HepG2 (cell line): ENCODE results near the gene HEMK1. TPM values are rescaled to one million over a fixed set of nuclear protein-coding genes. Genes with fewer than 3 reads are reported as not detected.

ENCODE experiments used
- ATAC-seq: fragments of 200-7000 bp; cut with Tn5 transposase; 3 replicates; pipeline ENCODE4 v1.9.1; 2020; ENCODE audit warnings: mild to moderate bottlenecking, moderate library complexity
- BruUV-seq: library from RNA; stranded (reverse); fragments of 400-500 nt; replicated peaks from 2 replicates; lab custom pipeline; 2021; lab: Mats Ljungman, UMichigan
- CTCF ChIA-PET: fragments of 300-600 bp; formaldehyde crosslinking; extraction: SDS; loops from one replicate; lab custom pipeline; 2021; ENCODE audit warnings: low total read pairs, inconsistent platforms, low intra/inter-chr PET ratio; lab: Yijun Ruan, JAX
- POLR2A ChIA-PET: fragments of 350-600 bp; sonication (Branson Sonifier 250); formaldehyde crosslinking; loops from one replicate; lab custom pipeline; 2020; ENCODE audit warnings: antibody characterized with exemption, inconsistent platforms; lab: Yijun Ruan, JAX
- DNase-seq: peaks from one replicate; pipeline ENCODE4 v3.0.0-alpha.2; 2015; ENCODE audit warnings: low spot score
- FAIRE-seq: peaks from 3 replicates; lab custom pipeline; 2011; peaks lifted over from hg19 to GRCh38; lab: Jason Lieb, UNC
- H2AFZ ChIP-seq: one replicate; pipeline ENCODE4 v1.6.1; 2011; ENCODE audit warnings: low read length, inconsistent platforms
- H3K27ac ChIP-seq: fragments of 300-600 bp; 3 replicates; pipeline ENCODE4 v1.8.0; 2011; ENCODE audit warnings: mixed run types, mild to moderate bottlenecking, mixed read lengths, low read length, inconsistent platforms; ENCODE audit not compliant: insufficient read depth; ENCODE audit errors: extremely low read length
- H3K27me3 ChIP-seq, 2 experiments: fragments of 200-600 bp in 1 of 2; 2 replicates in 1 of 2; 3 replicates in 1 of 2; pipeline versions ENCODE4 v1.6.0 to v1.8.0; 2011; ENCODE audit warnings: low read length in 2 of 2, mild to moderate bottlenecking in 2 of 2, moderate library complexity in 2 of 2, inconsistent platforms in 1 of 2; ENCODE audit not compliant: insufficient read depth in 2 of 2, control insufficient read depth in 1 of 2
- H3K36me3 ChIP-seq, 2 experiments: fragments of 200-600 bp in 1 of 2; replicated peaks in 1 of 2; 2 replicates in 1 of 2; 3 replicates in 1 of 2; pipeline versions ENCODE4 v1.5.1 to v1.8.0; 2011; ENCODE audit warnings: low read length in 2 of 2, inconsistent platforms in 1 of 2; ENCODE audit not compliant: insufficient read depth in 2 of 2, control insufficient read depth in 1 of 2
- H3K4me1 ChIP-seq: 2 replicates; pipeline ENCODE4 v1.5.1; 2012; ENCODE audit warnings: low read length, inconsistent platforms; ENCODE audit not compliant: insufficient read depth
- H3K4me2 ChIP-seq: 2 replicates; pipeline ENCODE4 v1.6.0; 2011; ENCODE audit warnings: low read depth, low read length, inconsistent platforms
- H3K4me3 ChIP-seq, 3 experiments: fragments of 200-600 bp in 1 of 3; sonication (generic), shearing (Covaris generic) in 1 of 3; replicated peaks in 1 of 3; 2 replicates each; pipeline ENCODE4 v1.5.1; 2011 to 2016; ENCODE audit warnings: low read length in 3 of 3, inconsistent platforms in 2 of 3, low read depth in 2 of 3, mild to moderate bottlenecking in 2 of 3, control low read depth in 1 of 3, mixed read lengths in 1 of 3; ENCODE audit not compliant: insufficient read depth in 1 of 3
- H3K79me2 ChIP-seq: one replicate; pipeline ENCODE4 v1.6.1; 2011; ENCODE audit warnings: low read length, inconsistent platforms; ENCODE audit not compliant: insufficient read depth
- H3K9ac ChIP-seq: 2 replicates; pipeline ENCODE4 v1.6.0; 2011; ENCODE audit warnings: mild to moderate bottlenecking, low read depth, low read length, inconsistent platforms; ENCODE audit not compliant: insufficient read depth
- H3K9me3 ChIP-seq: 2 replicates; pipeline ENCODE4 v1.5.1; 2012; ENCODE audit warnings: mild to moderate bottlenecking, low read length
- H4K20me1 ChIP-seq: 2 replicates; pipeline ENCODE4 v1.6.0; 2011; ENCODE audit warnings: inconsistent platforms, mild to moderate bottlenecking, low read length, moderate library complexity; ENCODE audit not compliant: insufficient read depth
- ARNT2 ChIP-seq: sonication (generic); formaldehyde crosslinking; IDR thresholded peaks from 2 replicates; pipeline ENCODE4 v1.8.0; 2022; ENCODE audit warnings: mild to moderate bottlenecking, low read depth, missing genetic modification reagents, moderate library complexity
- KLF12 ChIP-seq: sonication (generic); formaldehyde crosslinking; IDR thresholded peaks from 2 replicates; pipeline ENCODE4 v1.4.0; 2020; ENCODE audit warnings: missing genetic modification reagents, borderline replicate concordance
- MED1 ChIP-seq: sonication (generic); formaldehyde crosslinking; IDR thresholded peaks from 2 replicates; pipeline ENCODE4 v1.4.0; 2020; ENCODE audit warnings: missing genetic modification reagents
- NFYB ChIP-seq: sonication (generic); formaldehyde crosslinking; IDR thresholded peaks from 2 replicates; pipeline ENCODE4 v1.4.0; 2020; ENCODE audit warnings: missing genetic modification reagents
- ZKSCAN1 ChIP-seq: fragments of 150-350 bp; IDR thresholded peaks from 2 replicates; pipeline ENCODE4 v1.6.1; 2014; ENCODE audit warnings: low read length
- ZMYM3 ChIP-seq: sonication (generic); formaldehyde crosslinking; IDR thresholded peaks from 2 replicates; pipeline ENCODE4 v1.5.1; 2020; ENCODE audit warnings: mild to moderate bottlenecking, missing genetic modification reagents
- ZNF101 ChIP-seq: sonication (generic); formaldehyde crosslinking; IDR thresholded peaks from 2 replicates; pipeline ENCODE4 v1.4.0; 2020; ENCODE audit warnings: mild to moderate bottlenecking, low read depth, missing genetic modification reagents, borderline replicate concordance
- ZNF629 ChIP-seq: sonication (generic); formaldehyde crosslinking; conservative IDR thresholded peaks from 2 replicates; pipeline ENCODE4 v1.5.0; 2020; ENCODE audit warnings: missing genetic modification reagents
- WGBS: methylation state at CpG from one replicate; pipeline ENCODE4 v1.1.6; 2017; ENCODE audit warnings: low lambda C conversion rate; 5-methylcytosine and 5-hydroxymethylcytosine counted together
- in situ Hi-C: cut with HindIII; loops from 2 replicates; pipeline ENCODE4 v1.10.0; 2017; ENCODE audit warnings: low pct_unique_long_range_greater_than_20kb; ENCODE audit not compliant: extremely low pct_ligation_motif_present
- intact Hi-C: fragments of 100-400 bp; cut with micrococcal nuclease; formaldehyde crosslinking; loops from one replicate; pipeline ENCODE4 v1.10.0; 2022; ENCODE audit not compliant: unreplicated experiment
- polyA plus RNA-seq, 8 experiments: library from polyadenylated mRNA; depleted of rRNA in 3 of 8; stranded (reverse) in 7 of 8; unstranded in 1 of 8; fragments of >200 nt; fragmentation: Illumina TruSeq in 4 of 8; extraction: Trizol in 4 of 8; gene quantifications; 2 replicates each; pipeline versions ENCODE4 v1.2.1 to v1.2.3, GENCODE V29; 2011 to 2016; ENCODE audit warnings: low read depth in 4 of 8, missing spikeins in 1 of 8, mixed read lengths in 1 of 8; ENCODE audit not compliant: insufficient read depth in 1 of 8
- total RNA-seq, 5 experiments: library from RNA; depleted of rRNA; stranded (reverse); fragments of >200 nt; fragmentation: Illumina TruSeq; extraction: Trizol; gene quantifications; 2 replicates each; pipeline ENCODE4 v1.2.3, GENCODE V29; 2016; ENCODE audit warnings: low read depth in 1 of 5
- TF ChIP-seq, protein P1 (sequence below): sonication (generic); formaldehyde crosslinking; IDR thresholded peaks from 2 replicates; pipeline ENCODE4 v1.9.0; 2021; ENCODE audit warnings: mild to moderate bottlenecking, missing genetic modification reagents
- TF ChIP-seq, protein P2 (sequence below): sonication (generic); formaldehyde crosslinking; IDR thresholded peaks from 2 replicates; pipeline ENCODE4 v1.8.1; 2022; ENCODE audit warnings: mild to moderate bottlenecking, missing genetic modification reagents

The HEMK1 gene
- total and polyA plus RNA-seq, 2 of the 13 experiments (the other 11 are each of a cell fraction or from before 2014, with no cell fraction given): 9.8 to 12.6 TPM

- WGBS: 50% methylated on average over 6 of the region's 6 CpGs
- DNase-seq (no peak), FAIRE-seq (no peak), ATAC-seq (no peak)
- no peaks in the 10 kb centered on the region; a peak in 1 of 5 replicates for H3K36me3 ChIP-seq
- H3K79me2 ChIP-seq: peaks cover 7% of the 10 kb centered on the region
- no peaks in the 10 kb centered on the region for H4K20me1 ChIP-seq
- H2AFZ ChIP-seq: no peak overlapping the region
- ChIA-PET CTCF (interaction anchor here (0.7 to 8.0 kb wide), 4 partner anchors 30 to 94 kb away, joined by 3 to 182 read pairs (median 4); partner anchors contain the start of gene HEMK1), POLR2A (interaction anchor here (1.3 to 4.5 kb wide), 3 partner anchors 11 to 43 kb away, joined by 3 to 101 read pairs (median 64); partner anchors contain the start of gene HEMK1)
- no peak overlapping the region for H3K4me3 ChIP-seq
- H3K4me2 ChIP-seq: no peak overlapping the region
- H3K27ac ChIP-seq: no peak overlapping the region
- H3K4me1 ChIP-seq: peaks cover 52% of the 10 kb centered on the region
- no TSS peak for BruUV-seq
- peaks cover 0 to 10% of the 10 kb centered on the region in 2 experiments; a peak in 1 of 5 replicates for H3K27me3 ChIP-seq
- intact Hi-C loops: loop anchor here (10.0 kb wide), 1 partner anchor 352 kb away; no protein-coding TSS in a partner anchor
- no peaks in the 10 kb centered on the region for H3K9me3 ChIP-seq
- no peak overlapping the region for H3K9ac ChIP-seq
- in situ Hi-C loops: loop anchor here (5.0 kb wide), 1 partner anchor 41 kb away; no protein-coding TSS in a partner anchor
- TF ChIP-seq ZKSCAN1: no peak
- TF ChIP-seq, protein P1, sequence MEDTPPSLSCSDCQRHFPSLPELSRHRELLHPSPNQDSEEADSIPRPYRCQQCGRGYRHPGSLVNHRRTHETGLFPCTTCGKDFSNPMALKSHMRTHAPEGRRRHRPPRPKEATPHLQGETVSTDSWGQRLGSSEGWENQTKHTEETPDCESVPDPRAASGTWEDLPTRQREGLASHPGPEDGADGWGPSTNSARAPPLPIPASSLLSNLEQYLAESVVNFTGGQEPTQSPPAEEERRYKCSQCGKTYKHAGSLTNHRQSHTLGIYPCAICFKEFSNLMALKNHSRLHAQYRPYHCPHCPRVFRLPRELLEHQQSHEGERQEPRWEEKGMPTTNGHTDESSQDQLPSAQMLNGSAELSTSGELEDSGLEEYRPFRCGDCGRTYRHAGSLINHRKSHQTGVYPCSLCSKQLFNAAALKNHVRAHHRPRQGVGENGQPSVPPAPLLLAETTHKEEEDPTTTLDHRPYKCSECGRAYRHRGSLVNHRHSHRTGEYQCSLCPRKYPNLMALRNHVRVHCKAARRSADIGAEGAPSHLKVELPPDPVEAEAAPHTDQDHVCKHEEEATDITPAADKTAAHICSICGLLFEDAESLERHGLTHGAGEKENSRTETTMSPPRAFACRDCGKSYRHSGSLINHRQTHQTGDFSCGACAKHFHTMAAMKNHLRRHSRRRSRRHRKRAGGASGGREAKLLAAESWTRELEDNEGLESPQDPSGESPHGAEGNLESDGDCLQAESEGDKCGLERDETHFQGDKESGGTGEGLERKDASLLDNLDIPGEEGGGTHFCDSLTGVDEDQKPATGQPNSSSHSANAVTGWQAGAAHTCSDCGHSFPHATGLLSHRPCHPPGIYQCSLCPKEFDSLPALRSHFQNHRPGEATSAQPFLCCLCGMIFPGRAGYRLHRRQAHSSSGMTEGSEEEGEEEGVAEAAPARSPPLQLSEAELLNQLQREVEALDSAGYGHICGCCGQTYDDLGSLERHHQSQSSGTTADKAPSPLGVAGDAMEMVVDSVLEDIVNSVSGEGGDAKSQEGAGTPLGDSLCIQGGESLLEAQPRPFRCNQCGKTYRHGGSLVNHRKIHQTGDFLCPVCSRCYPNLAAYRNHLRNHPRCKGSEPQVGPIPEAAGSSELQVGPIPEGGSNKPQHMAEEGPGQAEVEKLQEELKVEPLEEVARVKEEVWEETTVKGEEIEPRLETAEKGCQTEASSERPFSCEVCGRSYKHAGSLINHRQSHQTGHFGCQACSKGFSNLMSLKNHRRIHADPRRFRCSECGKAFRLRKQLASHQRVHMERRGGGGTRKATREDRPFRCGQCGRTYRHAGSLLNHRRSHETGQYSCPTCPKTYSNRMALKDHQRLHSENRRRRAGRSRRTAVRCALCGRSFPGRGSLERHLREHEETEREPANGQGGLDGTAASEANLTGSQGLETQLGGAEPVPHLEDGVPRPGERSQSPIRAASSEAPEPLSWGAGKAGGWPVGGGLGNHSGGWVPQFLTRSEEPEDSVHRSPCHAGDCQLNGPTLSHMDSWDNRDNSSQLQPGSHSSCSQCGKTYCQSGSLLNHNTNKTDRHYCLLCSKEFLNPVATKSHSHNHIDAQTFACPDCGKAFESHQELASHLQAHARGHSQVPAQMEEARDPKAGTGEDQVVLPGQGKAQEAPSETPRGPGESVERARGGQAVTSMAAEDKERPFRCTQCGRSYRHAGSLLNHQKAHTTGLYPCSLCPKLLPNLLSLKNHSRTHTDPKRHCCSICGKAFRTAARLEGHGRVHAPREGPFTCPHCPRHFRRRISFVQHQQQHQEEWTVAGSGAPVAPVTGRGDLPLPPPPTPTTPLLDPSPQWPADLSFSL: no peak
- TF ChIP-seq KLF12 (CRISPR knock-in tag): no peak
- TF ChIP-seq ZMYM3 (CRISPR knock-in tag): no peak
- no peak for TF ChIP-seq MED1
- TF ChIP-seq, protein P2, sequence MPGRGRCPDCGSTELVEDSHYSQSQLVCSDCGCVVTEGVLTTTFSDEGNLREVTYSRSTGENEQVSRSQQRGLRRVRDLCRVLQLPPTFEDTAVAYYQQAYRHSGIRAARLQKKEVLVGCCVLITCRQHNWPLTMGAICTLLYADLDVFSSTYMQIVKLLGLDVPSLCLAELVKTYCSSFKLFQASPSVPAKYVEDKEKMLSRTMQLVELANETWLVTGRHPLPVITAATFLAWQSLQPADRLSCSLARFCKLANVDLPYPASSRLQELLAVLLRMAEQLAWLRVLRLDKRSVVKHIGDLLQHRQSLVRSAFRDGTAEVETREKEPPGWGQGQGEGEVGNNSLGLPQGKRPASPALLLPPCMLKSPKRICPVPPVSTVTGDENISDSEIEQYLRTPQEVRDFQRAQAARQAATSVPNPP (CRISPR knock-in tag): no peak
- TF ChIP-seq ARNT2: no peak
- TF ChIP-seq NFYB (CRISPR knock-in tag): no peak
- no peak for TF ChIP-seq ZNF629 (CRISPR knock-in tag)
- TF ChIP-seq ZNF101 (CRISPR knock-in tag): no peak
Measured at GRCh38 chr3:50612970-50613846, 43.9 kb downstream of the HEMK1 start.
